ENCODE measurements around the gene TMED5.

DNA sequence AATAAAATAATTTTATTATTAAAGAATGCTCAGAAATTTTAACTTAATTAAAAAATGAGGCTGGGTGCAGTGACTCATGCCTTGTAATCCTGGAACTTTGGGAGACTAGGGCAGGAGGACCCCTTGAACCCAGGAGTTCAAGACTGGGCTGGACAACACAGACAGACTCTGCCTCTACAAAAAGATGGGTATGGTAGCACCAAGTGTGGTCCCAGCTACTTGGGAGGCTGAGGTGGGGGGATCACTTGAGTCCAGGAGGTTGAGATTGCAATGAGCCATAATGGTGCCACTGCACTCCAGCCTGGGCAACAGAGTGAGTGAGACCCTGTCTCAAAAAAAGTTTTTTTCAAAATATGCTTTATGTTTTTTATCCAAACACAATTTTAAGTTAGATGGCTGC is 25.3 kb downstream of the TMED5 start:
- TF ChIP-seq, protein P1, sequence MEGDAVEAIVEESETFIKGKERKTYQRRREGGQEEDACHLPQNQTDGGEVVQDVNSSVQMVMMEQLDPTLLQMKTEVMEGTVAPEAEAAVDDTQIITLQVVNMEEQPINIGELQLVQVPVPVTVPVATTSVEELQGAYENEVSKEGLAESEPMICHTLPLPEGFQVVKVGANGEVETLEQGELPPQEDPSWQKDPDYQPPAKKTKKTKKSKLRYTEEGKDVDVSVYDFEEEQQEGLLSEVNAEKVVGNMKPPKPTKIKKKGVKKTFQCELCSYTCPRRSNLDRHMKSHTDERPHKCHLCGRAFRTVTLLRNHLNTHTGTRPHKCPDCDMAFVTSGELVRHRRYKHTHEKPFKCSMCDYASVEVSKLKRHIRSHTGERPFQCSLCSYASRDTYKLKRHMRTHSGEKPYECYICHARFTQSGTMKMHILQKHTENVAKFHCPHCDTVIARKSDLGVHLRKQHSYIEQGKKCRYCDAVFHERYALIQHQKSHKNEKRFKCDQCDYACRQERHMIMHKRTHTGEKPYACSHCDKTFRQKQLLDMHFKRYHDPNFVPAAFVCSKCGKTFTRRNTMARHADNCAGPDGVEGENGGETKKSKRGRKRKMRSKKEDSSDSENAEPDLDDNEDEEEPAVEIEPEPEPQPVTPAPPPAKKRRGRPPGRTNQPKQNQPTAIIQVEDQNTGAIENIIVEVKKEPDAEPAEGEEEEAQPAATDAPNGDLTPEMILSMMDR (IDR thresholded peaks at IDR 0.05; ENCODE audit: insufficient read depth, low read length) = no peak
- TF ChIP-seq, protein P2, sequence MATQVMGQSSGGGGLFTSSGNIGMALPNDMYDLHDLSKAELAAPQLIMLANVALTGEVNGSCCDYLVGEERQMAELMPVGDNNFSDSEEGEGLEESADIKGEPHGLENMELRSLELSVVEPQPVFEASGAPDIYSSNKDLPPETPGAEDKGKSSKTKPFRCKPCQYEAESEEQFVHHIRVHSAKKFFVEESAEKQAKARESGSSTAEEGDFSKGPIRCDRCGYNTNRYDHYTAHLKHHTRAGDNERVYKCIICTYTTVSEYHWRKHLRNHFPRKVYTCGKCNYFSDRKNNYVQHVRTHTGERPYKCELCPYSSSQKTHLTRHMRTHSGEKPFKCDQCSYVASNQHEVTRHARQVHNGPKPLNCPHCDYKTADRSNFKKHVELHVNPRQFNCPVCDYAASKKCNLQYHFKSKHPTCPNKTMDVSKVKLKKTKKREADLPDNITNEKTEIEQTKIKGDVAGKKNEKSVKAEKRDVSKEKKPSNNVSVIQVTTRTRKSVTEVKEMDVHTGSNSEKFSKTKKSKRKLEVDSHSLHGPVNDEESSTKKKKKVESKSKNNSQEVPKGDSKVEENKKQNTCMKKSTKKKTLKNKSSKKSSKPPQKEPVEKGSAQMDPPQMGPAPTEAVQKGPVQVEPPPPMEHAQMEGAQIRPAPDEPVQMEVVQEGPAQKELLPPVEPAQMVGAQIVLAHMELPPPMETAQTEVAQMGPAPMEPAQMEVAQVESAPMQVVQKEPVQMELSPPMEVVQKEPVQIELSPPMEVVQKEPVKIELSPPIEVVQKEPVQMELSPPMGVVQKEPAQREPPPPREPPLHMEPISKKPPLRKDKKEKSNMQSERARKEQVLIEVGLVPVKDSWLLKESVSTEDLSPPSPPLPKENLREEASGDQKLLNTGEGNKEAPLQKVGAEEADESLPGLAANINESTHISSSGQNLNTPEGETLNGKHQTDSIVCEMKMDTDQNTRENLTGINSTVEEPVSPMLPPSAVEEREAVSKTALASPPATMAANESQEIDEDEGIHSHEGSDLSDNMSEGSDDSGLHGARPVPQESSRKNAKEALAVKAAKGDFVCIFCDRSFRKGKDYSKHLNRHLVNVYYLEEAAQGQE (IDR thresholded peaks at IDR 0.05; ENCODE audit: insufficient replicate concordance, low read depth) = no peak
